Measurements from ENCODE around the gene RNF115. TPM values are rescaled to one million over a fixed set of nuclear protein-coding genes. Genes with fewer than 3 reads are reported as not detected.

RNF115 gene
- polyA plus RNA-seq, 1 of the 3 experiments (the other 2 are of a cell fraction): 4.8 TPM

DNA sequence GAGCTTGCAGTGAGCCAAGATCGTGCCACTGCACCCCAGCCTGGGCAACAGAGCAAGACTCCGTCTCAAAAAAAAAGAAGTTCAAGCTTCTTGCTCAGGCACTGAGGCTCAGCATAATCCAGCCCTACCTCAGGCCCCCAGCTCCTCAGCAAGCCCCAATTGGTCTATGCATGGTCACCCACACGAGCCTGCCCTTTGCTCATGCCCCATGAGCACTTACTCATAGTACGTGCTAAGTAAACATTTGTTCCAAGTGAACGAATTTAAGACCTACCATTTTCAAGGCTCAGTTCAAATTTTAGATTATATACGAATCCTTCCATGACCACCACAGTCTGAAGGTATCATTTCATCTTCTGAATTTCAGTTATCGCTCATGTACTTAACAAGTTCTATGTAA is 121.1 kb downstream of the RNF115 start:
- Histone ChIP-seq H4K20me1 (ENCODE audit: insufficient read depth) (no peaks in the 10 kb centered on the region), H3K79me2 (ENCODE audit: insufficient read depth) (no peaks in the 10 kb centered on the region), H2AFZ (ENCODE audit: low read depth) (no peak overlapping the region), H3K4me2 (no peak overlapping the region), H3K27me3 (ENCODE audit: insufficient read depth) (no peaks in the 10 kb centered on the region), H3F3A (replicated peaks; ENCODE audit: insufficient read depth) (no peaks in the 10 kb centered on the region), H3K9me3 (no peaks in the 10 kb centered on the region), H3K9me2 (no peaks in the 10 kb centered on the region), H3K36me3 (replicated peaks in 1 of 2; ENCODE audit: control insufficient read depth in 1 of 2, insufficient read depth in 2 of 2, low read length in 1 of 2) (no peaks in the 10 kb centered on the region), H3K27ac (ENCODE audit: low read depth in 2 of 2, low read length in 1 of 2) (no peak overlapping the region), H3K4me1 (ENCODE audit: control insufficient read depth in 1 of 2, insufficient read depth in 2 of 2, low read depth in 1 of 2, low read length in 1 of 2) (peaks cover 0 to 11% of the 10 kb centered on the region in 2 experiments; a peak in 1 of 4 replicates), H3K9ac (no peak overlapping the region), H3K4me3 (ENCODE audit: low read depth in 2 of 2, low read length in 1 of 2) (no peak overlapping the region)
- CTCF ChIA-PET: interaction anchor here (0.6 to 7.9 kb wide), 3 partner anchors 11 to 52 kb away, joined by 3 to 70 read pairs (median 3); partner anchors contain the start of gene CD160
- WGBS (ENCODE audit: low lambda C conversion rate): 72% methylated on average over 7 of the region's 7 CpGs
- no peak for DNase-seq
- POLR2A ChIA-PET: no interaction called here
- TF ChIP-seq MAX (IDR thresholded peaks at IDR 0.05; ENCODE audit: low read depth): no peak
- TF ChIP-seq PBX3 (IDR thresholded peaks at IDR 0.05): no peak
- TF ChIP-seq SMC3 (IDR thresholded peaks at IDR 0.05; ENCODE audit: low read depth, low read length): no peak
- TF ChIP-seq RFX5 (IDR thresholded peaks at IDR 0.05; ENCODE audit: low read length): no peak
- TF ChIP-seq TCF12 (IDR thresholded peaks at IDR 0.05): no peak
- TF ChIP-seq FOSL2 (IDR thresholded peaks at IDR 0.05; ENCODE audit: borderline replicate concordance, low read depth): no peak
- TF ChIP-seq MEF2A (IDR thresholded peaks at IDR 0.05; ENCODE audit: borderline replicate concordance, low read depth): no peak
- no peak for TF ChIP-seq USF1 (IDR thresholded peaks at IDR 0.05; ENCODE audit: borderline replicate concordance, low read depth)
- no peak for TF ChIP-seq RCOR1 (IDR thresholded peaks at IDR 0.05; ENCODE audit: low read length)
- no peak for TF ChIP-seq SIN3A (IDR thresholded peaks at IDR 0.05; ENCODE audit: borderline replicate concordance, low read depth, low read length)
- TF ChIP-seq FOXJ3 (CRISPR knock-in tag; IDR thresholded peaks at IDR 0.05): no peak
- TF ChIP-seq IRF3 (IDR thresholded peaks at IDR 0.05; ENCODE audit: low read depth, low read length): no peak
- TF ChIP-seq CHD2 (IDR thresholded peaks at IDR 0.05; ENCODE audit: low read length, partially characterized antibody): no peak

DNA sequence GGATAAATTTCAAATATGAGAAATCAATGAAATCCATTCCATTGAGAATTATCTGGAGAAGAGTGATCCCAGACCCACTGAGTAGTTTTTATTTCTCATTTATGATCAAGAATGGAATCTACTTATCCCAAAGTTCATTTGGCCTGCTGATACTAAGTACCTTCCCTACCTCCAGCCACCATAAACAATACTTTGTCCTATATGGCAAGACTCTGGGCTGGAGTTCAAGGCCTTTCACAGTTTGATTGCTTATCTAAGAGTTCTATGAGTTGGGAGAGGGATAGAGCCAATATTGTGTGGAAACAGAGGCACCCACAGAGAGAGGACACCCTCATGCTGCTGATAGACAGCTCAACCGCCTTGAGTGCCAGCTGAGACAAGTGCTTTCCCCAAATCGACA is 121.8 kb downstream of the RNF115 start:
- Histone ChIP-seq H3K9me2 (no peaks in the 10 kb centered on the region), H3K27me3 (ENCODE audit: insufficient read depth) (no peaks in the 10 kb centered on the region), H3F3A (replicated peaks; ENCODE audit: insufficient read depth) (no peaks in the 10 kb centered on the region), H3K27ac (ENCODE audit: low read depth in 2 of 2, low read length in 1 of 2) (no peak overlapping the region), H4K20me1 (ENCODE audit: insufficient read depth) (no peaks in the 10 kb centered on the region), H3K4me3 (ENCODE audit: low read depth in 2 of 2, low read length in 1 of 2) (no peak overlapping the region), H2AFZ (ENCODE audit: low read depth) (no peak overlapping the region), H3K79me2 (ENCODE audit: insufficient read depth) (no peaks in the 10 kb centered on the region), H3K9me3 (no peaks in the 10 kb centered on the region), H3K4me1 (ENCODE audit: control insufficient read depth in 1 of 2, insufficient read depth in 2 of 2, low read depth in 1 of 2, low read length in 1 of 2) (peaks cover 0 to 3% of the 10 kb centered on the region in 2 experiments; a peak in 1 of 4 replicates), H3K4me2 (no peak overlapping the region), H3K36me3 (replicated peaks in 1 of 2; ENCODE audit: control insufficient read depth in 1 of 2, insufficient read depth in 2 of 2, low read length in 1 of 2) (no peaks in the 10 kb centered on the region), H3K9ac (no peak overlapping the region)
- ChIA-PET POLR2A (no interaction called here), CTCF (interaction anchor here (7.9 kb wide), 1 partner anchor 19 kb away, joined by 70 read pairs; the partner anchor contains the start of gene CD160)
- WGBS (ENCODE audit: low lambda C conversion rate): 54% methylated on average over 2 of the region's 2 CpGs
- DNase-seq: no peak
- no peak for TF ChIP-seq TAF1 (IDR thresholded peaks at IDR 0.05; ENCODE audit: borderline replicate concordance, low read depth, low read length)
- no peak for TF ChIP-seq FOXJ3 (CRISPR knock-in tag; IDR thresholded peaks at IDR 0.05)
- TF ChIP-seq RAD21 (IDR thresholded peaks at IDR 0.05; ENCODE audit: low read length): no peak
- TF ChIP-seq TEAD4 (IDR thresholded peaks at IDR 0.05; ENCODE audit: borderline replicate concordance, insufficient read depth): no peak
- TF ChIP-seq GATA2 (CRISPR knock-in tag; IDR thresholded peaks at IDR 0.05): no peak
- no peak for TF ChIP-seq USF2 (IDR thresholded peaks at IDR 0.05; ENCODE audit: borderline replicate concordance, low read depth, low read length)
- no peak for TF ChIP-seq EP300 (IDR thresholded peaks at IDR 0.05; ENCODE audit: borderline replicate concordance in 1 of 2, low read depth in 1 of 2, low read length in 1 of 2)
- TF ChIP-seq TCF12 (IDR thresholded peaks at IDR 0.05): no peak
- no peak for TF ChIP-seq SIN3A (IDR thresholded peaks at IDR 0.05; ENCODE audit: borderline replicate concordance, low read depth, low read length)
- no peak for TF ChIP-seq EZH2phosphoT487 (IDR thresholded peaks at IDR 0.05; ENCODE audit: borderline replicate concordance, low read depth)
